H1 (cell line): Measurements from ENCODE around the gene CYB561. TPM values are rescaled to one million over a fixed set of nuclear protein-coding genes. Genes with fewer than 3 reads are reported as not detected.

Experiments
- CTCF ChIA-PET: fragments of 300-600 bp; sonication (Branson Sonifier 250); formaldehyde crosslinking; loops from one replicate; lab custom pipeline; 2021; ENCODE audit not compliant: partially characterized antibody; lab: Charles Lee
- POLR2A ChIA-PET: fragments of 300-600 bp; sonication (Branson Sonifier 250); formaldehyde crosslinking; loops from one replicate; lab custom pipeline; 2021; ENCODE audit warnings: inconsistent platforms; ENCODE audit not compliant: partially characterized antibody; lab: Charles Lee
- DNase-seq, 2 experiments: peaks; one replicate each; pipeline versions ENCODE4 v3.0.0 to v3.0.0-alpha.2; 2010 to 2022; ENCODE audit warnings: low spot score in 2 of 2, low read depth in 1 of 2, mixed read lengths in 1 of 2
- FAIRE-seq: peaks from 2 replicates; lab custom pipeline; 2011; peaks lifted over from hg19 to GRCh38; lab: Jason Lieb, UNC
- H2AFZ ChIP-seq: 2 replicates; pipeline ENCODE4 v1.8.1; 2012; ENCODE audit warnings: low read length, inconsistent platforms
- H2AK5ac ChIP-seq: 2 replicates; pipeline ENCODE4 v1.6.1; 2013; ENCODE audit warnings: low read depth, low read length
- H2BK120ac ChIP-seq: replicated peaks from 2 replicates; pipeline ENCODE3; 2013; ENCODE audit warnings: low read depth, low read length, inconsistent platforms
- H2BK12ac ChIP-seq: 2 replicates; pipeline ENCODE4 v1.6.1; 2013; ENCODE audit warnings: low read depth, low read length
- H2BK15ac ChIP-seq: 2 replicates; pipeline ENCODE4 v1.6.1; 2013; ENCODE audit warnings: low read length
- H2BK20ac ChIP-seq: 2 replicates; pipeline ENCODE4 v1.6.1; 2013; ENCODE audit warnings: low read length
- H2BK5ac ChIP-seq: 2 replicates; pipeline ENCODE4 v1.6.1; 2013; ENCODE audit warnings: low read depth, low read length
- H3K14ac ChIP-seq: 2 replicates; pipeline ENCODE4 v1.6.1; 2013; ENCODE audit warnings: inconsistent platforms; ENCODE audit not compliant: insufficient read length
- H3K18ac ChIP-seq: 2 replicates; pipeline ENCODE4 v1.6.1; 2013; ENCODE audit warnings: low read length; ENCODE audit errors: extremely low read depth
- H3K23ac ChIP-seq: 2 replicates; pipeline ENCODE4 v1.6.1; 2013; ENCODE audit warnings: inconsistent platforms; ENCODE audit not compliant: insufficient read length
- H3K23me2 ChIP-seq: 2 replicates; pipeline ENCODE4 v1.6.1; 2013; ENCODE audit warnings: low read depth, low read length
- H3K27ac ChIP-seq: 2 replicates; pipeline ENCODE4 v1.6.1; 2011; ENCODE audit warnings: low read depth, low read length, inconsistent platforms
- H3K27me3 ChIP-seq, 4 experiments: replicated peaks in 1 of 4; 1 replicate in 1 of 4; 2 replicates in 3 of 4; pipeline versions ENCODE4 v1.6.1 to v1.8.1; 2011 to 2013; ENCODE audit warnings: low read length in 3 of 4, mild to moderate bottlenecking in 3 of 4, inconsistent platforms in 2 of 4, mixed read lengths in 2 of 4, moderate library complexity in 1 of 4; ENCODE audit not compliant: control insufficient read depth in 3 of 4, insufficient read depth in 3 of 4; ENCODE audit errors: extremely low read depth in 1 of 4
- H3K36me3 ChIP-seq, 4 experiments: 2 replicates each; pipeline versions ENCODE4 v1.6.1 to v1.8.1; 2011 to 2013; ENCODE audit warnings: mild to moderate bottlenecking in 4 of 4, low read length in 3 of 4, moderate library complexity in 2 of 4, control low read depth in 1 of 4, inconsistent platforms in 1 of 4; ENCODE audit not compliant: insufficient read depth in 4 of 4, control insufficient read depth in 2 of 4
- H3K4ac ChIP-seq: replicated peaks from 2 replicates; pipeline ENCODE3; 2013; ENCODE audit warnings: low read length, low read depth, mixed read lengths, inconsistent platforms; ENCODE audit not compliant: insufficient read length
- H3K4me1 ChIP-seq, 4 experiments: replicated peaks in 1 of 4; 1 replicate in 1 of 4; 2 replicates in 3 of 4; pipeline versions ENCODE4 v1.6.1 to v1.8.1; 2011 to 2013; ENCODE audit warnings: low read length in 3 of 4, inconsistent platforms in 2 of 4, mixed read lengths in 1 of 4; ENCODE audit not compliant: insufficient read depth in 4 of 4, control insufficient read depth in 3 of 4
- H3K4me2 ChIP-seq, 2 experiments: 2 replicates each; pipeline versions ENCODE4 v1.6.1 to v1.8.1; 2011 to 2013; ENCODE audit warnings: low read depth in 2 of 2, low read length in 2 of 2, control low read depth in 1 of 2, inconsistent platforms in 1 of 2, mild to moderate bottlenecking in 1 of 2; ENCODE audit not compliant: insufficient read depth in 1 of 2
- H3K4me3 ChIP-seq, 4 experiments: fragments of 200-600, 300-600 bp in 1 of 4; sonication (generic), shearing (Covaris generic), sonication (Bioruptor Twin) in 1 of 4; 2 replicates each; pipeline versions ENCODE4 v1.5.1 to v1.8.1; 2011 to 2016; ENCODE audit warnings: low read length in 4 of 4, low read depth in 3 of 4, control low read depth in 2 of 4, inconsistent platforms in 2 of 4, mild to moderate bottlenecking in 2 of 4, mixed read lengths in 1 of 4, moderate library complexity in 1 of 4; ENCODE audit not compliant: insufficient read depth in 2 of 4; ENCODE audit errors: extremely low read depth in 1 of 4
- H3K56ac ChIP-seq: replicated peaks from 2 replicates; pipeline ENCODE3; 2013; ENCODE audit warnings: low read depth, mild to moderate bottlenecking, mixed read lengths, low read length, inconsistent platforms; ENCODE audit not compliant: insufficient read length
- H3K79me1 ChIP-seq: 2 replicates; pipeline ENCODE4 v1.6.1; 2013; ENCODE audit warnings: low read depth, low read length, control low read depth
- H3K79me2 ChIP-seq, 2 experiments: 2 replicates each; pipeline versions ENCODE4 v1.6.1 to v1.8.1; 2012 to 2013; ENCODE audit warnings: low read length in 2 of 2, mild to moderate bottlenecking in 2 of 2, inconsistent platforms in 1 of 2; ENCODE audit not compliant: insufficient read depth in 2 of 2, control insufficient read depth in 1 of 2
- H3K9ac ChIP-seq, 4 experiments: replicated peaks in 1 of 4; 1 replicate in 1 of 4; 2 replicates in 3 of 4; pipeline versions ENCODE4 v1.6.1 to v1.8.1; 2011 to 2013; ENCODE audit warnings: low read depth in 3 of 4, low read length in 3 of 4, control low read depth in 2 of 4, mild to moderate bottlenecking in 2 of 4, moderate library complexity in 2 of 4, inconsistent platforms in 1 of 4; ENCODE audit errors: extremely low read depth in 1 of 4
- H3K9me3 ChIP-seq, 2 experiments: 2 replicates each; pipeline versions ENCODE4 v1.6.1 to v1.8.1; 2012 to 2013; ENCODE audit warnings: mild to moderate bottlenecking in 2 of 2, moderate library complexity in 2 of 2, control low read depth in 1 of 2, inconsistent platforms in 1 of 2, low read depth in 1 of 2, low read length in 1 of 2, mixed read lengths in 1 of 2; ENCODE audit not compliant: insufficient read depth in 2 of 2
- H4K20me1 ChIP-seq, 2 experiments: replicated peaks in 1 of 2; 2 replicates each; pipeline versions ENCODE3 to v1.8.1; 2011 to 2013; ENCODE audit warnings: inconsistent platforms in 2 of 2, low read length in 2 of 2, mild to moderate bottlenecking in 1 of 2; ENCODE audit not compliant: insufficient read depth in 2 of 2, control insufficient read depth in 1 of 2
- H4K5ac ChIP-seq: 2 replicates; pipeline ENCODE4 v1.6.1; 2013; ENCODE audit warnings: low read length, low read depth, mixed read lengths, inconsistent platforms; ENCODE audit not compliant: insufficient read length
- H4K8ac ChIP-seq: 2 replicates; pipeline ENCODE4 v1.8.0; 2013; ENCODE audit warnings: mild to moderate bottlenecking, moderate library complexity, low read length, inconsistent platforms; ENCODE audit not compliant: insufficient read depth; ENCODE audit errors: extremely low read depth
- H4K91ac ChIP-seq: replicated peaks from 2 replicates; pipeline ENCODE3; 2013; ENCODE audit warnings: low read length, mixed read lengths, inconsistent platforms; ENCODE audit not compliant: insufficient read length
- HDAC2 ChIP-seq, 2 experiments: fragments of 300-600 bp in 1 of 2; sonication (generic) in 1 of 2; IDR thresholded peaks; 2 replicates each; pipeline ENCODE4 v1.6.1; 2011 to 2012; ENCODE audit warnings: low read depth in 2 of 2, low read length in 2 of 2, mild to moderate bottlenecking in 2 of 2, moderate library complexity in 2 of 2, borderline replicate concordance in 1 of 2, inconsistent platforms in 1 of 2
- HDAC6 ChIP-seq: IDR thresholded peaks from one replicate; pipeline ENCODE4 v1.7.1; 2012; ENCODE audit warnings: low read depth, mild to moderate bottlenecking, inconsistent platforms, low read length, moderate library complexity
- MAFK ChIP-seq: IDR thresholded peaks from 2 replicates; pipeline ENCODE4 v1.6.1; 2012; ENCODE audit warnings: low read depth, mild to moderate bottlenecking, improper control_type of control experiment, low read length
- USF2 ChIP-seq: IDR thresholded peaks from 2 replicates; pipeline ENCODE4 v1.6.1; 2011; ENCODE audit warnings: low read length, improper control_type of control experiment
- WGBS, 2 experiments: shearing (Covaris generic) in 1 of 2; methylation state at CpG; one replicate each; pipeline versions ENCODE4 v1.1.6 to v1.1.7; 2013 to 2015; ENCODE audit warnings: low lambda C conversion rate in 2 of 2, mixed read lengths in 2 of 2, inconsistent platforms in 1 of 2, low coverage in 1 of 2, missing lambda C conversion rate in 1 of 2; ENCODE audit not compliant: insufficient replicate concordance in 2 of 2, insufficient coverage in 1 of 2, insufficient read length in 1 of 2; ENCODE audit errors: extremely low coverage in 1 of 2, missing lambda C conversion rate in 1 of 2; 5-methylcytosine and 5-hydroxymethylcytosine counted together
- polyA plus RNA-seq, 7 experiments: library from polyadenylated mRNA; depleted of rRNA in 3 of 7; stranded (reverse) in 5 of 7; unstranded in 2 of 7; fragments of >200 nt in 5 of 7; fragments of 200-250 nt in 2 of 7; gene quantifications; 1 replicate in 5 of 7; 2 replicates in 1 of 7; 4 replicates in 1 of 7; pipeline versions ENCODE4 v1.2.1 to v1.2.3, GENCODE V29; 2011 to 2013; ENCODE audit warnings: missing spikeins in 2 of 7, mixed read lengths in 2 of 7
- total RNA-seq: library from RNA; stranded (reverse); fragmentation: NEBNext Ultra II Directional; extraction: Animal tissue kit (Norgen Biotek cat#: 25700); gene quantifications from 2 replicates; pipeline ENCODE4 v1.2.1, GENCODE V29; 2021
- TF ChIP-seq, protein P1 (sequence below): IDR thresholded peaks from 2 replicates; pipeline ENCODE4 v1.6.1; 2012; ENCODE audit warnings: low read length, inconsistent platforms

CYB561 gene
- total and polyA plus RNA-seq, 2 of the 8 experiments (the other 6 are each of a cell fraction or from before 2014, with no cell fraction given): 19.7 to 23.4 TPM

- H3K4ac ChIP-seq: peak within 1 kb of the TSS; percentile 76
- peak within 1 kb of the TSS; percentile 16 for H4K5ac ChIP-seq
- peaks cover 0 to 22% (median 17%) of the 10 kb centered on the region in 4 experiments; a peak in 6 of 7 replicates for H3K4me1 ChIP-seq
- H3K4me3 ChIP-seq: peak within 1 kb of the TSS; percentile 56 to 82 (median 59)
- no peaks in the 10 kb centered on the region for H4K20me1 ChIP-seq
- CTCF ChIA-PET: interaction anchor here (0.8 to 27.9 kb wide), 4 partner anchors 12 to 151 kb away, joined by 4 to 758 read pairs (median 42); partner anchors contain the start of gene CYB561
- peak within 1 kb of the TSS; percentile 66 for H2BK5ac ChIP-seq
- WGBS, 2 experiments: 2% methylated on average over 9 of the region's 78 CpGs; no CpG with 5 or more reads in 1 of the 2 experiments
- H2AFZ ChIP-seq: peak within 1 kb of the TSS; percentile 71; the same call in 1 of the 2 replicates
- peak within 1 kb of the TSS; percentile 87 for H4K91ac ChIP-seq
- peak within 1 kb of the TSS; percentile 95 for H3K4me2 ChIP-seq
- H3K14ac ChIP-seq: no peak within 1 kb of the TSS
- peak within 1 kb of the TSS; percentile 43; the same call in 1 of the 2 replicates for H2BK12ac ChIP-seq
- peak within 1 kb of the TSS; percentile 89 for H3K18ac ChIP-seq
- no peaks in the 10 kb centered on the region for H3K79me1 ChIP-seq
- H2AK5ac ChIP-seq: no peak within 1 kb of the TSS; the same call in 1 of the 2 replicates
- peak within 1 kb of the TSS; percentile 92; the same call in 1 of the 2 replicates for H2BK15ac ChIP-seq
- H3K9ac ChIP-seq: no peak within 1 kb of the TSS
- H4K8ac ChIP-seq: peak within 1 kb of the TSS; percentile 51; the same call in 1 of the 2 replicates
- no peaks in the 10 kb centered on the region for H3K36me3 ChIP-seq
- peak in 1 of 2 experiments; percentile 83 for DNase-seq
- H3K56ac ChIP-seq: peak within 1 kb of the TSS; percentile 8
- peaks cover 0 to 27% (median 18%) of the 10 kb centered on the region in 4 experiments; a peak in 5 of 7 replicates for H3K27me3 ChIP-seq
- no peak within 1 kb of the TSS for H2BK20ac ChIP-seq
- peaks cover 11% of the 10 kb centered on the region for H3K23me2 ChIP-seq
- H3K23ac ChIP-seq: no peak within 1 kb of the TSS
- FAIRE-seq: no peak
- no peak within 1 kb of the TSS for H2BK120ac ChIP-seq
- H3K27ac ChIP-seq: no peak within 1 kb of the TSS
- POLR2A ChIA-PET: interaction anchor here (1.0 to 4.4 kb wide), 9 partner anchors 13 to 221 kb away, joined by 3 to 24 read pairs (median 3); partner anchors contain the start of gene CYB561
- no peaks in the 10 kb centered on the region for H3K9me3 ChIP-seq
- H3K79me2 ChIP-seq: no peaks in the 10 kb centered on the region
- no peak for TF ChIP-seq USF2
- TF ChIP-seq, protein P1, sequence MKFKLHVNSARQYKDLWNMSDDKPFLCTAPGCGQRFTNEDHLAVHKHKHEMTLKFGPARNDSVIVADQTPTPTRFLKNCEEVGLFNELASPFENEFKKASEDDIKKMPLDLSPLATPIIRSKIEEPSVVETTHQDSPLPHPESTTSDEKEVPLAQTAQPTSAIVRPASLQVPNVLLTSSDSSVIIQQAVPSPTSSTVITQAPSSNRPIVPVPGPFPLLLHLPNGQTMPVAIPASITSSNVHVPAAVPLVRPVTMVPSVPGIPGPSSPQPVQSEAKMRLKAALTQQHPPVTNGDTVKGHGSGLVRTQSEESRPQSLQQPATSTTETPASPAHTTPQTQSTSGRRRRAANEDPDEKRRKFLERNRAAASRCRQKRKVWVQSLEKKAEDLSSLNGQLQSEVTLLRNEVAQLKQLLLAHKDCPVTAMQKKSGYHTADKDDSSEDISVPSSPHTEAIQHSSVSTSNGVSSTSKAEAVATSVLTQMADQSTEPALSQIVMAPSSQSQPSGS: no peak
- TF ChIP-seq HDAC6: no peak
- TF ChIP-seq MAFK: no peak
- TF ChIP-seq HDAC2 (IDR thresholded peaks at IDR 0.05; ENCODE audit: borderline replicate concordance in 1 of 2, low read depth in 2 of 2, low read length in 2 of 2): 0 out of 4 replicates have a peak, but pooled peaks of 1 of the 2 experiments have one; percentile 67
Measured at GRCh38 chr17:63476854-63477479, 30.9 kb upstream of the CYB561 start, which contains the start of gene ACE. Gene ACE (plus strand): TSS chr17:63477061. CDS start chr17:63477095, 34 bp downstream.
